Measurements from ENCODE around the gene ANKRD26.

DNA sequence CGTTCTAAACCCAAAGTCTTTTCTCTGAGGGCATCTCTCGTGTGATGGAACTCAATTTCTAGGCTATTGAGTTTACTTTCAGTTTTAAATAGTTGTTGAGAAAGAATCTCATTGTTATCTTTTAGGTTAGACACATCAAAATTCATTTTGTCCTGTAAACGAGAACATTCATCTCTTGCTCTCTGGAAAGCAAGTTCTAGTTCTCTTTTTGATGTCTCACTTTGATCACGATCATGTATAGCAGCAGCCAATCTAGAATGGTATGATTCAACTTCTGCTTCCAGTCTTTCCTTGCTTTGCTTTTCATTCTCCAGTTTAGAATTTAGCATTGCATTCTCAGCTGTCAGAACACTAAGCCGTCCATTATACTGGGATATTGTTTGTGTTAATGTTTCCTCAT is 65.1 kb downstream of the ANKRD26 start:
- TF ChIP-seq, protein P1, sequence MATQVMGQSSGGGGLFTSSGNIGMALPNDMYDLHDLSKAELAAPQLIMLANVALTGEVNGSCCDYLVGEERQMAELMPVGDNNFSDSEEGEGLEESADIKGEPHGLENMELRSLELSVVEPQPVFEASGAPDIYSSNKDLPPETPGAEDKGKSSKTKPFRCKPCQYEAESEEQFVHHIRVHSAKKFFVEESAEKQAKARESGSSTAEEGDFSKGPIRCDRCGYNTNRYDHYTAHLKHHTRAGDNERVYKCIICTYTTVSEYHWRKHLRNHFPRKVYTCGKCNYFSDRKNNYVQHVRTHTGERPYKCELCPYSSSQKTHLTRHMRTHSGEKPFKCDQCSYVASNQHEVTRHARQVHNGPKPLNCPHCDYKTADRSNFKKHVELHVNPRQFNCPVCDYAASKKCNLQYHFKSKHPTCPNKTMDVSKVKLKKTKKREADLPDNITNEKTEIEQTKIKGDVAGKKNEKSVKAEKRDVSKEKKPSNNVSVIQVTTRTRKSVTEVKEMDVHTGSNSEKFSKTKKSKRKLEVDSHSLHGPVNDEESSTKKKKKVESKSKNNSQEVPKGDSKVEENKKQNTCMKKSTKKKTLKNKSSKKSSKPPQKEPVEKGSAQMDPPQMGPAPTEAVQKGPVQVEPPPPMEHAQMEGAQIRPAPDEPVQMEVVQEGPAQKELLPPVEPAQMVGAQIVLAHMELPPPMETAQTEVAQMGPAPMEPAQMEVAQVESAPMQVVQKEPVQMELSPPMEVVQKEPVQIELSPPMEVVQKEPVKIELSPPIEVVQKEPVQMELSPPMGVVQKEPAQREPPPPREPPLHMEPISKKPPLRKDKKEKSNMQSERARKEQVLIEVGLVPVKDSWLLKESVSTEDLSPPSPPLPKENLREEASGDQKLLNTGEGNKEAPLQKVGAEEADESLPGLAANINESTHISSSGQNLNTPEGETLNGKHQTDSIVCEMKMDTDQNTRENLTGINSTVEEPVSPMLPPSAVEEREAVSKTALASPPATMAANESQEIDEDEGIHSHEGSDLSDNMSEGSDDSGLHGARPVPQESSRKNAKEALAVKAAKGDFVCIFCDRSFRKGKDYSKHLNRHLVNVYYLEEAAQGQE (tag by site-specific recombination; IDR thresholded peaks at IDR 0.05): no peak
- TF ChIP-seq, protein P2, sequence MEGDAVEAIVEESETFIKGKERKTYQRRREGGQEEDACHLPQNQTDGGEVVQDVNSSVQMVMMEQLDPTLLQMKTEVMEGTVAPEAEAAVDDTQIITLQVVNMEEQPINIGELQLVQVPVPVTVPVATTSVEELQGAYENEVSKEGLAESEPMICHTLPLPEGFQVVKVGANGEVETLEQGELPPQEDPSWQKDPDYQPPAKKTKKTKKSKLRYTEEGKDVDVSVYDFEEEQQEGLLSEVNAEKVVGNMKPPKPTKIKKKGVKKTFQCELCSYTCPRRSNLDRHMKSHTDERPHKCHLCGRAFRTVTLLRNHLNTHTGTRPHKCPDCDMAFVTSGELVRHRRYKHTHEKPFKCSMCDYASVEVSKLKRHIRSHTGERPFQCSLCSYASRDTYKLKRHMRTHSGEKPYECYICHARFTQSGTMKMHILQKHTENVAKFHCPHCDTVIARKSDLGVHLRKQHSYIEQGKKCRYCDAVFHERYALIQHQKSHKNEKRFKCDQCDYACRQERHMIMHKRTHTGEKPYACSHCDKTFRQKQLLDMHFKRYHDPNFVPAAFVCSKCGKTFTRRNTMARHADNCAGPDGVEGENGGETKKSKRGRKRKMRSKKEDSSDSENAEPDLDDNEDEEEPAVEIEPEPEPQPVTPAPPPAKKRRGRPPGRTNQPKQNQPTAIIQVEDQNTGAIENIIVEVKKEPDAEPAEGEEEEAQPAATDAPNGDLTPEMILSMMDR (tag by site-specific recombination; IDR thresholded peaks at IDR 0.05): no peak
- TF ChIP-seq ZNF114 (tag by site-specific recombination; IDR thresholded peaks at IDR 0.05) (no peak), SETDB1 (IDR thresholded peaks at IDR 0.05; ENCODE audit: insufficient read length, low read length) (no peak), ZNF223 (tag by site-specific recombination; IDR thresholded peaks at IDR 0.05) (no peak), PRDM1 (tag by site-specific recombination; IDR thresholded peaks at IDR 0.05) (no peak), ZNF626 (tag by site-specific recombination; IDR thresholded peaks at IDR 0.05) (no peak), ZNF175 (tag by site-specific recombination; IDR thresholded peaks at IDR 0.05) (no peak), ZNF350 (tag by site-specific recombination; IDR thresholded peaks at IDR 0.05) (no peak), ZNF274 (IDR thresholded peaks at IDR 0.05; ENCODE audit: low read length) (no peak), ZNF274 (tag by site-specific recombination; IDR thresholded peaks at IDR 0.05; ENCODE audit: borderline replicate concordance) (no peak), ZBTB48 (tag by site-specific recombination; IDR thresholded peaks at IDR 0.05) (no peak), ZBTB8A (tag by site-specific recombination; IDR thresholded peaks at IDR 0.05) (no peak)
- TF ChIP-seq, protein P3, sequence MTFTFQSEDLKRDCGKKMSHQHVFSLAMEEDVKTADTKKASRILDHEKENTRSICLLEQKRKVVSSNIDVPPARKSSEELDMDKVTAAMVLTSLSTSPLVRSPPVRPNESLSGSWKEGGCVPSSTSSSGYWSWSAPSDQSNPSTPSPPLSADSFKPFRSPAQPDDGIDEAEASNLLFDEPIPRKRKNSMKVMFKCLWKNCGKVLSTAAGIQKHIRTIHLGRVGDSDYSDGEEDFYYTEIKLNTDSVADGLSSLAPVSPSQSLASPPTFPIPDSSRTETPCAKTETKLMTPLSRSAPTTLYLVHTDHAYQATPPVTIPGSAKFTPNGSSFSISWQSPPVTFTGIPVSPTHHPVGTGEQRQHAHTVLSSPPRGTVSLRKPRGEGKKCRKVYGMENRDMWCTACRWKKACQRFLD (tag by site-specific recombination; IDR thresholded peaks at IDR 0.05): no peak
- TF ChIP-seq, protein P4, sequence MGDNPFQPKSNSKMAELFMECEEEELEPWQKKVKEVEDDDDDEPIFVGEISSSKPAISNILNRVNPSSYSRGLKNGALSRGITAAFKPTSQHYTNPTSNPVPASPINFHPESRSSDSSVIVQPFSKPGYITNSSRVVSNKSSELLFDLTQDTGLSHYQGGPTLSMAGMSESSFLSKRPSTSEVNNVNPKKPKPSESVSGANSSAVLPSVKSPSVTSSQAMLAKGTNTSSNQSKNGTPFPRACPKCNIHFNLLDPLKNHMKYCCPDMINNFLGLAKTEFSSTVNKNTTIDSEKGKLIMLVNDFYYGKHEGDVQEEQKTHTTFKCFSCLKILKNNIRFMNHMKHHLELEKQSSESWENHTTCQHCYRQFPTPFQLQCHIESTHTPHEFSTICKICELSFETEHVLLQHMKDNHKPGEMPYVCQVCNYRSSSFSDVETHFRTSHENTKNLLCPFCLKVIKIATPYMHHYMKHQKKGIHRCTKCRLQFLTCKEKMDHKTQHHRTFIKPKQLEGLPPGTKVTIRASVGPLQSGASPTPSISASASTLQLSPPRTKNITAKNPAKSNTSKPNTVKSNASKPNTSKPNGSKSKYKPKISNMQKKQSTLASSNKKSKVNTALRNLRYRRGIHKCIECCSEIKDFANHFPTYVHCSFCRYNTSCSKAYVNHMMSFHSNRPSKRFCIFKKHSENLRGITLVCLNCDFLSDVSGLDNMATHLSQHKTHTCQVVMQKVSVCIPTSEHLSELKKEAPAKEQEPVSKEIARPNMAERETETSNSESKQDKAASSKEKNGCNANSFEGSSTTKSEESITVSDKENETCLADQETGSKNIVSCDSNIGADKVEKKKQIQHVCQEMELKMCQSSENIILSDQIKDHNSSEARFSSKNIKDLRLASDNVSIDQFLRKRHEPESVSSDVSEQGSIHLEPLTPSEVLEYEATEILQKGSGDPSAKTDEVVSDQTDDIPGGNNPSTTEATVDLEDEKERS (tag by site-specific recombination; IDR thresholded peaks at IDR 0.05): no peak

Data from HEK293 (cell line).